ENCODE data around the gene ZC2HC1B. TPM values are rescaled to one million over a fixed set of nuclear protein-coding genes. Genes with fewer than 3 reads are reported as not detected.

Gene ZC2HC1B
- total RNA-seq, 1 donor from 2014 or later, result not detected

GRCh38 chr6:143928853-143929252 is 64.6 kb downstream of the ZC2HC1B start:
- no peaks in the 10 kb centered on the region for H3K27me3 ChIP-seq
- intact Hi-C loops (cut with DNase I), result no loop called here
- ATAC-seq (no peak), DNase-seq (no peak)
- no peak overlapping the region for H3K4me3 ChIP-seq
- H3K27ac ChIP-seq, result no peak overlapping the region
- H3K4me1 ChIP-seq, result no peaks in the 10 kb centered on the region
- H3K9me3 ChIP-seq, result no peaks in the 10 kb centered on the region
- TF ChIP-seq CTCF (IDR thresholded peaks at IDR 0.05), result no peak
- no peaks in the 10 kb centered on the region for H3K36me3 ChIP-seq

GRCh38 chr6:143929975-143930374 is 65.7 kb downstream of the ZC2HC1B start:
- TF ChIP-seq CTCF (IDR thresholded peaks at IDR 0.05), result no peak
- ATAC-seq (no peak), DNase-seq (no peak)
- Histone ChIP-seq H3K4me3 (no peak overlapping the region), H3K36me3 (no peaks in the 10 kb centered on the region), H3K27me3 (no peaks in the 10 kb centered on the region), H3K9me3 (no peaks in the 10 kb centered on the region), H3K27ac (no peak overlapping the region), H3K4me1 (no peaks in the 10 kb centered on the region)
- intact Hi-C loops (cut with DNase I), result no loop called here

GRCh38 chr6:143934331-143934730 is 70.1 kb downstream of the ZC2HC1B start:
- ATAC-seq (no peak), DNase-seq (no peak)
- no peak for TF ChIP-seq CTCF (IDR thresholded peaks at IDR 0.05)
- H3K4me3 ChIP-seq, result no peak overlapping the region
- no peaks in the 10 kb centered on the region for H3K4me1 ChIP-seq
- intact Hi-C loops (cut with DNase I), result no loop called here
- H3K27ac ChIP-seq, result no peak overlapping the region
- H3K36me3 ChIP-seq, result no peaks in the 10 kb centered on the region
- H3K9me3 ChIP-seq, result no peaks in the 10 kb centered on the region
- H3K27me3 ChIP-seq, result no peaks in the 10 kb centered on the region

- Histone ChIP-seq H3K36me3 (no peaks in the 10 kb centered on the region), H3K9me3 (no peaks in the 10 kb centered on the region), H3K27ac (no peak overlapping the region), H3K4me3 (no peak overlapping the region), H3K4me1 (no peaks in the 10 kb centered on the region), H3K27me3 (no peaks in the 10 kb centered on the region)
- intact Hi-C loops (cut with DNase I), result no loop called here
- no peak for DNase-seq
- peak; percentile 23 for ATAC-seq
- no peak for TF ChIP-seq CTCF (IDR thresholded peaks at IDR 0.05)
Observed at GRCh38 chr6:143934867-143935266, 70.6 kb downstream of the ZC2HC1B start.

- Histone ChIP-seq H3K36me3 (no peaks in the 10 kb centered on the region), H3K4me3 (no peak overlapping the region), H3K9me3 (no peaks in the 10 kb centered on the region), H3K4me1 (no peaks in the 10 kb centered on the region), H3K27me3 (no peaks in the 10 kb centered on the region), H3K27ac (no peak overlapping the region)
- ATAC-seq (no peak), DNase-seq (no peak)
- TF ChIP-seq CTCF (IDR thresholded peaks at IDR 0.05), result no peak
- intact Hi-C loops (cut with DNase I), result no loop called here
Observed at GRCh38 chr6:143936347-143936746, 72.1 kb downstream of the ZC2HC1B start.

Measured in upper lobe of right lung (tissue), 1 donor.